GM19025 (cell line): ENCODE data around the gene APC2.
"Not testable (repeated sequence)": the region's sequence is repeated elsewhere in the genome, so short reads cannot be mapped to it uniquely, and the experiment has no call there.

Source experiments
- ATAC-seq: cut with Tn5 transposase; IDR thresholded peaks from one replicate; pipeline ENCODE4 v1.9.1; 2021; ENCODE audit warnings: mild to moderate bottlenecking, low read depth, moderate library complexity; ENCODE audit not compliant: unreplicated experiment

The APC2 gene

GRCh38 chr19:1492474-1493006 lies 42.6 kb downstream of the APC2 start:
- no peak for ATAC-seq

- no peak for ATAC-seq
Measured at GRCh38 chr19:1494115-1494815, 44.3 kb downstream of the APC2 start.

GRCh38 chr19:1495051-1495798 lies 45.3 kb downstream of the APC2 start:
- no peak for ATAC-seq

GRCh38 chr19:1495799-1496713 lies 46.1 kb downstream of the APC2 start:
- no peak for ATAC-seq

GRCh38 chr19:1496714-1497577 lies 47.0 kb downstream of the APC2 start:
- ATAC-seq = no peak

- ATAC-seq = no peak
Measured at GRCh38 chr19:1497578-1498235, 47.8 kb downstream of the APC2 start.

GRCh38 chr19:1499231-1499630 lies 49.3 kb downstream of the APC2 start:
- ATAC-seq = not testable (repeated sequence)

- ATAC-seq = no peak
Measured at GRCh38 chr19:1501200-1501595, 51.3 kb downstream of the APC2 start.

- ATAC-seq = no peak
Measured at GRCh38 chr19:1502433-1503088, 52.6 kb downstream of the APC2 start.

GRCh38 chr19:1503089-1503924 lies 53.4 kb downstream of the APC2 start:
- no peak for ATAC-seq

GRCh38 chr19:1503925-1504773 lies 54.2 kb downstream of the APC2 start:
- no peak for ATAC-seq

GRCh38 chr19:1505012-1505411 lies 55.1 kb downstream of the APC2 start:
- no peak for ATAC-seq

- no peak for ATAC-seq
Measured at GRCh38 chr19:1505991-1506881, 56.3 kb downstream of the APC2 start.

- no peak for ATAC-seq
Measured at GRCh38 chr19:1507192-1507660, 57.3 kb downstream of the APC2 start.

- ATAC-seq = no peak
Measured at GRCh38 chr19:1507763-1508506, 58.0 kb downstream of the APC2 start.
